Neural cell (in vitro differentiated cells): Measurements from ENCODE around the gene RBM20. TPM values are rescaled to one million over a fixed set of nuclear protein-coding genes. Genes with fewer than 3 reads are reported as not detected.

ENCODE experiments used
- H2AFZ ChIP-seq: fragments of 200-600, 300-800 bp; sonication (generic), shearing (Covaris generic); 2 replicates; pipeline ENCODE4 v1.6.0; 2014; ENCODE audit warnings: low read depth, mild to moderate bottlenecking, antibody characterized with exemption, low read length, moderate library complexity
- H3F3A ChIP-seq: fragments of 200-600 bp; shearing (Covaris generic); 2 replicates; pipeline ENCODE4 v1.6.1; 2016; ENCODE audit warnings: mild to moderate bottlenecking, moderate library complexity, mixed read lengths, antibody characterized with exemption, low read length; ENCODE audit not compliant: insufficient read depth, poor library complexity, severe bottlenecking
- H3K27ac ChIP-seq: fragments of 200-600, 300-800 bp; sonication (generic), shearing (Covaris generic); 2 replicates; pipeline ENCODE4 v1.5.1; 2014; ENCODE audit warnings: mild to moderate bottlenecking, low read length, moderate library complexity
- H3K27me3 ChIP-seq: fragments of 300-800, 200-600 bp; sonication (generic), shearing (Covaris generic); 2 replicates; pipeline ENCODE4 v1.6.0; 2014; ENCODE audit warnings: mild to moderate bottlenecking, low read depth, low read length, moderate library complexity; ENCODE audit not compliant: insufficient read depth
- H3K36me3 ChIP-seq: fragments of 300-800, 200-600 bp; sonication (generic), shearing (Covaris generic); 2 replicates; pipeline ENCODE4 v1.5.1; 2014; ENCODE audit warnings: mild to moderate bottlenecking, antibody characterized with exemption, low read length, moderate library complexity; ENCODE audit not compliant: insufficient read depth
- H3K4me2 ChIP-seq: fragments of 300-800, 200-600 bp; sonication (generic), shearing (Covaris generic); 2 replicates; pipeline ENCODE4 v1.6.0; 2014; ENCODE audit warnings: mild to moderate bottlenecking, low read length
- H3K4me3 ChIP-seq: fragments of 300-800, 200-600 bp; sonication (generic), shearing (Covaris generic); 2 replicates; pipeline ENCODE4 v1.5.1; 2014; ENCODE audit warnings: mild to moderate bottlenecking, low read length, moderate library complexity
- H3K79me2 ChIP-seq: fragments of 200-600 bp; shearing (Covaris generic); replicated peaks from 2 replicates; pipeline ENCODE4 v1.6.0; 2014; ENCODE audit warnings: mild to moderate bottlenecking, low read length, moderate library complexity; ENCODE audit not compliant: insufficient read depth
- H3K9ac ChIP-seq: fragments of 300-800, 200-600 bp; sonication (generic), shearing (Covaris generic); 2 replicates; pipeline ENCODE4 v1.6.1; 2016; ENCODE audit warnings: mild to moderate bottlenecking, low read length, mixed read lengths
- H3K9me2 ChIP-seq: fragments of 200-600 bp; shearing (Covaris generic); 2 replicates; pipeline ENCODE4 v1.6.1; 2016; ENCODE audit warnings: mild to moderate bottlenecking, low read length, mixed read lengths; ENCODE audit not compliant: insufficient read depth
- H3K9me3 ChIP-seq: fragments of 200-600, 300-800 bp; sonication (generic), shearing (Covaris generic); 2 replicates; pipeline ENCODE4 v1.6.1; 2016; ENCODE audit warnings: mild to moderate bottlenecking, mixed run types, low read length, moderate library complexity, mixed read lengths
- H4K20me1 ChIP-seq: fragments of 200-600 bp; shearing (Covaris generic); 2 replicates; pipeline ENCODE4 v1.6.1; 2016; ENCODE audit warnings: mild to moderate bottlenecking, mixed run types; ENCODE audit not compliant: insufficient read depth
- EP300 ChIP-seq: fragments of 450-650 bp; conservative IDR thresholded peaks from 2 replicates; pipeline ENCODE4 v1.6.1; 2014; ENCODE audit warnings: antibody characterized with exemption, mild to moderate bottlenecking, moderate library complexity; ENCODE audit not compliant: poor library complexity, severe bottlenecking
- EZH2 ChIP-seq: fragments of 200-600, 300-800 bp; shearing (Covaris generic), sonication (generic); IDR thresholded peaks from 2 replicates; pipeline ENCODE4 v1.6.1; 2014; ENCODE audit warnings: antibody characterized with exemption, low read length, borderline replicate concordance, mild to moderate bottlenecking; ENCODE audit not compliant: insufficient read depth, poor library complexity, severe bottlenecking
- MXI1 ChIP-seq: fragments of 450-650 bp; conservative IDR thresholded peaks from 2 replicates; pipeline ENCODE4 v1.6.1; 2014; ENCODE audit warnings: antibody characterized with exemption, mild to moderate bottlenecking; ENCODE audit not compliant: poor library complexity, severe bottlenecking
- POLR2AphosphoS5 ChIP-seq: IDR thresholded peaks from 2 replicates; pipeline ENCODE4 v1.6.1; 2012
- RAD21 ChIP-seq: fragments of 450-650 bp; conservative IDR thresholded peaks from 2 replicates; pipeline ENCODE4 v1.6.1; 2014; ENCODE audit warnings: antibody characterized with exemption, mild to moderate bottlenecking, moderate library complexity
- SMC3 ChIP-seq: fragments of 450-650 bp; conservative IDR thresholded peaks from 2 replicates; pipeline ENCODE4 v1.6.1; 2014; ENCODE audit warnings: antibody characterized with exemption, mild to moderate bottlenecking, moderate library complexity; ENCODE audit not compliant: poor library complexity
- TAF1 ChIP-seq: IDR thresholded peaks from 2 replicates; pipeline ENCODE4 v1.6.1; 2012; ENCODE audit warnings: low read depth
- polyA plus RNA-seq: library from polyadenylated mRNA; depleted of rRNA; stranded (reverse); fragments of >200 nt; gene quantifications from 2 replicates; pipeline ENCODE4 v1.2.3, GENCODE V29; 2014
- TF ChIP-seq, protein P1 (sequence below): fragments of 450-650 bp; IDR thresholded peaks from 2 replicates; pipeline ENCODE4 v1.5.1; 2014; ENCODE audit warnings: antibody characterized with exemption, mild to moderate bottlenecking, moderate library complexity; ENCODE audit not compliant: poor library complexity, severe bottlenecking
- TF ChIP-seq, protein P2 (sequence below): IDR thresholded peaks from 2 replicates; pipeline ENCODE4 v1.6.1; 2012; ENCODE audit warnings: borderline replicate concordance

RBM20 gene
- polyA plus RNA-seq, 1 donor from 2014 or later, result 0.07 TPM

DNA sequence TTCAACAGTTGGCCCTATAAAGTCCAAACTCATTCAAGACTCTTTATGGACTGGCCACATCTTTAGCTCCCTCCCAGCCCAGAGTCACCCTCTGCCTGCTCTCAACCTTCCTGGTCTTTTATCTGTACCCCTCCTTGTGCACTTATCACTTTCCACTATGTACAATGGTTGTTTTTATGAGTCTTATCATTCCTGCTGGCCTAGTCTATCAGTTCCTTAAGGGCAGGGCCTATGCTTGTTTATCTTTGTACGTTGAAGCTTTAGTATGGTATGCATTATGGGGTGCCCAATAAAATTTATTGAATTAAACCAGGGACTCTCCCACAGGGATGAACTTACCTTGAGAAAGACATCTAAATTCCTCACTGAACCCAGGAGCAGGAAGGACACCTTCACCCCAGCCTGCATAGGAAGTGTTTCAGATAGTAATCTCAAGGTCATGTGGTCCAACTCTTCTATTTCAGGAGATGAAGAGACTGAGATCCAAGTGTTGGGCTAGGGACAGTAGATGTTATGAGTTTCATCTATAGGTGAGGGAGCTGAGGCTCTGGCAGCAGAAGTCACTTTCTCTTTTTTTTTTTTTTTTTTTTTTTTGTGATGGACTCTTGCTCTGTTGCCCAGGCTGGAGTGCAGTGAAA lies 214.3 kb downstream of the RBM20 start:
- Histone ChIP-seq H3K27me3 (no peaks in the 10 kb centered on the region), H3K9ac (no peak overlapping the region), H3K9me2 (no peaks in the 10 kb centered on the region), H3K4me3 (no peak overlapping the region), H2AFZ (no peak overlapping the region), H3K36me3 (no peaks in the 10 kb centered on the region), H3K4me2 (no peak overlapping the region), H3F3A (no peaks in the 10 kb centered on the region), H3K27ac (no peak overlapping the region), H4K20me1 (no peaks in the 10 kb centered on the region), H3K9me3 (no peaks in the 10 kb centered on the region), H3K79me2 (no peaks in the 10 kb centered on the region)
- TF ChIP-seq RAD21 (no peak), SMC3 (no peak), EZH2 (no peak), TAF1 (no peak), EP300 (no peak), MXI1 (no peak), POLR2AphosphoS5 (no peak)
- TF ChIP-seq, protein P1, sequence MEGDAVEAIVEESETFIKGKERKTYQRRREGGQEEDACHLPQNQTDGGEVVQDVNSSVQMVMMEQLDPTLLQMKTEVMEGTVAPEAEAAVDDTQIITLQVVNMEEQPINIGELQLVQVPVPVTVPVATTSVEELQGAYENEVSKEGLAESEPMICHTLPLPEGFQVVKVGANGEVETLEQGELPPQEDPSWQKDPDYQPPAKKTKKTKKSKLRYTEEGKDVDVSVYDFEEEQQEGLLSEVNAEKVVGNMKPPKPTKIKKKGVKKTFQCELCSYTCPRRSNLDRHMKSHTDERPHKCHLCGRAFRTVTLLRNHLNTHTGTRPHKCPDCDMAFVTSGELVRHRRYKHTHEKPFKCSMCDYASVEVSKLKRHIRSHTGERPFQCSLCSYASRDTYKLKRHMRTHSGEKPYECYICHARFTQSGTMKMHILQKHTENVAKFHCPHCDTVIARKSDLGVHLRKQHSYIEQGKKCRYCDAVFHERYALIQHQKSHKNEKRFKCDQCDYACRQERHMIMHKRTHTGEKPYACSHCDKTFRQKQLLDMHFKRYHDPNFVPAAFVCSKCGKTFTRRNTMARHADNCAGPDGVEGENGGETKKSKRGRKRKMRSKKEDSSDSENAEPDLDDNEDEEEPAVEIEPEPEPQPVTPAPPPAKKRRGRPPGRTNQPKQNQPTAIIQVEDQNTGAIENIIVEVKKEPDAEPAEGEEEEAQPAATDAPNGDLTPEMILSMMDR, result no peak
- TF ChIP-seq, protein P2, sequence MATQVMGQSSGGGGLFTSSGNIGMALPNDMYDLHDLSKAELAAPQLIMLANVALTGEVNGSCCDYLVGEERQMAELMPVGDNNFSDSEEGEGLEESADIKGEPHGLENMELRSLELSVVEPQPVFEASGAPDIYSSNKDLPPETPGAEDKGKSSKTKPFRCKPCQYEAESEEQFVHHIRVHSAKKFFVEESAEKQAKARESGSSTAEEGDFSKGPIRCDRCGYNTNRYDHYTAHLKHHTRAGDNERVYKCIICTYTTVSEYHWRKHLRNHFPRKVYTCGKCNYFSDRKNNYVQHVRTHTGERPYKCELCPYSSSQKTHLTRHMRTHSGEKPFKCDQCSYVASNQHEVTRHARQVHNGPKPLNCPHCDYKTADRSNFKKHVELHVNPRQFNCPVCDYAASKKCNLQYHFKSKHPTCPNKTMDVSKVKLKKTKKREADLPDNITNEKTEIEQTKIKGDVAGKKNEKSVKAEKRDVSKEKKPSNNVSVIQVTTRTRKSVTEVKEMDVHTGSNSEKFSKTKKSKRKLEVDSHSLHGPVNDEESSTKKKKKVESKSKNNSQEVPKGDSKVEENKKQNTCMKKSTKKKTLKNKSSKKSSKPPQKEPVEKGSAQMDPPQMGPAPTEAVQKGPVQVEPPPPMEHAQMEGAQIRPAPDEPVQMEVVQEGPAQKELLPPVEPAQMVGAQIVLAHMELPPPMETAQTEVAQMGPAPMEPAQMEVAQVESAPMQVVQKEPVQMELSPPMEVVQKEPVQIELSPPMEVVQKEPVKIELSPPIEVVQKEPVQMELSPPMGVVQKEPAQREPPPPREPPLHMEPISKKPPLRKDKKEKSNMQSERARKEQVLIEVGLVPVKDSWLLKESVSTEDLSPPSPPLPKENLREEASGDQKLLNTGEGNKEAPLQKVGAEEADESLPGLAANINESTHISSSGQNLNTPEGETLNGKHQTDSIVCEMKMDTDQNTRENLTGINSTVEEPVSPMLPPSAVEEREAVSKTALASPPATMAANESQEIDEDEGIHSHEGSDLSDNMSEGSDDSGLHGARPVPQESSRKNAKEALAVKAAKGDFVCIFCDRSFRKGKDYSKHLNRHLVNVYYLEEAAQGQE, result no peak

DNA sequence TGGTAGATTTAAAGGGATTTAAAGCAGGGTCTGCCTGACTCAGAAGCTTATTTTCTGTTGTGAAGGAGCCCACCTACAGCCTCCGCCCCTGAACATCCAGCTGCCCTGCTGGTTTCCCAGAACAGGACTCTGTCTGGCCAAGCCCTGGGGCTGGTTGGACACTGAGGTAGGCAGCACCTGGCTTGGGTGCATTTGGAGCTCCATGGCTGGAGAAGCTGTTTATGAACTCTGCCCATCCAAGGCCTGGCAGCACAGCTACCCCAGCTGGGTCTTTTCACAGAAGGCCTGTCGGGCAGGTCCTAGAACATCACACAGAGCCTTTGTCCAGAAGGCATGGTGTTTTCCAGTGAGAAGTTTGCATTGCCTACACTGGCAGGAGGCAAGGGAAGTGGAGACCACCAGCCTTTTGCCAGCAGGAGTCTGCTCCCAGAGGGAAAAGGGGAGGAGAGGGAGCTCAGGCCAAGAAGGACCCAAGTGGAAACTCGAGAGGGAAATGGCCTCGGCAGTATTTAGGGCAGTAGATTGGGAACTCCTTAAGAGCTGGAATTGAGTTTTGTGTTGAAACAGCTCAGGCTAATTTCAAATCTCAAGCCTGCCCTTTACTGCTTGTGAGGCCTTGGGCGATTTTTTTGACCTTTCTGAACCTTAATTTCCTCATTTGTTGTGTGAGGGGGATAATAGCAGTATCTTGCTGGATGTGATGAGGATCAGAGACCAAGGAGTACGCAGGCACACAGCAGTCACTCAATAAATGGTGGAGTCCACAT lies 215.3 kb downstream of the RBM20 start:
- H3K4me3 ChIP-seq, result no peak overlapping the region
- no peaks in the 10 kb centered on the region for H3F3A ChIP-seq
- no peaks in the 10 kb centered on the region for H3K79me2 ChIP-seq
- no peaks in the 10 kb centered on the region for H3K9me2 ChIP-seq
- no peak overlapping the region for H3K9ac ChIP-seq
- no peak overlapping the region for H3K27ac ChIP-seq
- H3K36me3 ChIP-seq, result no peaks in the 10 kb centered on the region
- no peak overlapping the region for H3K4me2 ChIP-seq
- no peak overlapping the region for H2AFZ ChIP-seq
- TF ChIP-seq POLR2AphosphoS5 (no peak), MXI1 (no peak), EP300 (no peak), SMC3 (no peak), TAF1 (no peak), RAD21 (no peak), EZH2 (no peak)
- TF ChIP-seq, protein P2, result no peak
- TF ChIP-seq, protein P1, result no peak
- H3K9me3 ChIP-seq, result no peaks in the 10 kb centered on the region
- H3K27me3 ChIP-seq, result no peaks in the 10 kb centered on the region
- H4K20me1 ChIP-seq, result no peaks in the 10 kb centered on the region
